ENCODE measurements around the gene PERCC1.

The PERCC1 gene

GRCh38 chr16:1443980-1444729 lies 13.3 kb downstream of the PERCC1 start, which contains the start of gene CCDC154:
TSS of gene CCDC154 (minus strand) at chr16:1444556. CDS start at chr16:1444322, 234 bp downstream.
- no peak for TF ChIP-seq CTCF (conservative IDR thresholded peaks at IDR 0.05; ENCODE audit: low read depth)
- POLR2A ChIA-PET (ENCODE audit: low non-redundant PET) = no interaction called here
- H3K27ac ChIP-seq = no peak within 1 kb of the TSS
- CTCF ChIA-PET = interaction anchor here (0.5 kb wide), 1 partner anchor 186 kb away, joined by 3 read pairs; no protein-coding TSS in a partner anchor
- no peak for DNase-seq (ENCODE audit: low spot score)

- ChIA-PET POLR2A (ENCODE audit: low non-redundant PET) (no interaction called here), CTCF (no interaction called here)
- no peak for DNase-seq (ENCODE audit: low spot score)
- no peak for TF ChIP-seq CTCF (conservative IDR thresholded peaks at IDR 0.05; ENCODE audit: low read depth)
- no peak overlapping the region for H3K27ac ChIP-seq
Measured at GRCh38 chr16:1444730-1445517, 14.0 kb downstream of the PERCC1 start.

- no peak for TF ChIP-seq CTCF (conservative IDR thresholded peaks at IDR 0.05; ENCODE audit: low read depth)
- CTCF ChIA-PET = no interaction called here
- POLR2A ChIA-PET (ENCODE audit: low non-redundant PET) = no interaction called here
- H3K27ac ChIP-seq = no peak overlapping the region
- no peak for DNase-seq (ENCODE audit: low spot score)
Measured at GRCh38 chr16:1445518-1446203, 14.8 kb downstream of the PERCC1 start.

- ChIA-PET POLR2A (ENCODE audit: low non-redundant PET) (no interaction called here), CTCF (no interaction called here)
- DNase-seq (ENCODE audit: low spot score) = no peak
- H3K27ac ChIP-seq = no peak overlapping the region
- no peak for TF ChIP-seq CTCF (conservative IDR thresholded peaks at IDR 0.05; ENCODE audit: low read depth)
Measured at GRCh38 chr16:1446296-1447080, 15.6 kb downstream of the PERCC1 start.

- DNase-seq (ENCODE audit: low spot score) = no peak
- ChIA-PET POLR2A (ENCODE audit: low non-redundant PET) (no interaction called here), CTCF (no interaction called here)
- TF ChIP-seq CTCF (conservative IDR thresholded peaks at IDR 0.05; ENCODE audit: low read depth) = no peak
- H3K27ac ChIP-seq = no peak overlapping the region
Measured at GRCh38 chr16:1447965-1448364, 17.1 kb downstream of the PERCC1 start.
